Esophagus muscularis mucosa (tissue), 4 donors: ENCODE measurements around the gene C19orf47. TPM values are rescaled to one million over a fixed set of nuclear protein-coding genes. Genes with fewer than 3 reads are reported as not detected.

Experiments
- DNase-seq: peaks from one replicate; pipeline ENCODE4 v3.0.0-alpha.2; 2017; ENCODE audit errors: extremely low spot score
- H3K27ac ChIP-seq, 4 donors: fragments of 200-600 bp; sonication (generic); replicated peaks in 1 of 4; 1 replicate in 3 of 4; 2 replicates in 1 of 4; pipeline ENCODE4 v1.5.1; 2016 to 2019; ENCODE audit warnings: mild to moderate bottlenecking in 1 of 4
- H3K27me3 ChIP-seq, 4 donors: fragments of 200-600 bp; sonication (generic); one replicate each; pipeline versions ENCODE4 v1.5.1 to v1.6.0; 2016 to 2019
- H3K36me3 ChIP-seq, 4 donors: fragments of 200-600 bp; sonication (generic); one replicate each; pipeline ENCODE4 v1.5.1; 2016 to 2019
- H3K4me1 ChIP-seq, 4 donors: fragments of 200-600 bp; sonication (generic); one replicate each; pipeline ENCODE4 v1.5.1; 2016 to 2019
- H3K4me3 ChIP-seq, 4 donors: fragments of 200-600 bp; sonication (generic); 1 replicate in 2 of 4; 2 replicates in 2 of 4; pipeline ENCODE4 v1.5.1; 2016 to 2019; ENCODE audit warnings: mild to moderate bottlenecking in 4 of 4, moderate library complexity in 1 of 4
- H3K9me3 ChIP-seq, 4 donors: fragments of 200-600 bp; sonication (generic); 1 replicate in 3 of 4; 2 replicates in 1 of 4; pipeline ENCODE4 v1.5.1; 2016 to 2019
- EP300 ChIP-seq: sonication (generic); formaldehyde crosslinking; IDR thresholded peaks from one replicate; pipeline ENCODE4 v1.6.1; 2017; ENCODE audit warnings: antibody characterized with exemption
- POLR2A ChIP-seq: fragments of 450-650 bp; IDR thresholded peaks from one replicate; pipeline ENCODE4 v1.6.1; 2017; ENCODE audit warnings: antibody characterized with exemption, moderate library complexity, mild to moderate bottlenecking, low read depth
- POLR2AphosphoS5 ChIP-seq, 2 donors: sonication (generic); formaldehyde crosslinking; IDR thresholded peaks; one replicate each; pipeline ENCODE4 v1.6.1; 2017; ENCODE audit warnings: antibody characterized with exemption in 2 of 2
- WGBS: methylation state at CpG from one replicate; pipeline ENCODE4 v1.1.5; 2018; 5-methylcytosine and 5-hydroxymethylcytosine counted together
- intact Hi-C: fragments of 100-400 bp; cut with DNase I; formaldehyde crosslinking; loops from one replicate; pipeline ENCODE4 v1.15.1; 2023
- total RNA-seq, 4 donors: library from RNA; depleted of rRNA; stranded (reverse); fragments of >200 nt; gene quantifications; one replicate each; pipeline versions ENCODE4 v1.1.0 to v1.2.1, GENCODE V29; 2016
- TF ChIP-seq, protein P1 (sequence below), 3 experiments: fragments of 200-600 bp in 2 of 3; fragments of 450-650 bp in 1 of 3; sonication (generic) in 2 of 3; IDR thresholded peaks; one replicate each; pipeline ENCODE4 v1.5.1; 2017 to 2019; ENCODE audit warnings: antibody characterized with exemption in 3 of 3, mild to moderate bottlenecking in 2 of 3, moderate library complexity in 1 of 3

C19orf47 gene
- total RNA-seq, 4 donors from 2014 or later = 17.9 to 42.6 (median 26.8) TPM

DNA sequence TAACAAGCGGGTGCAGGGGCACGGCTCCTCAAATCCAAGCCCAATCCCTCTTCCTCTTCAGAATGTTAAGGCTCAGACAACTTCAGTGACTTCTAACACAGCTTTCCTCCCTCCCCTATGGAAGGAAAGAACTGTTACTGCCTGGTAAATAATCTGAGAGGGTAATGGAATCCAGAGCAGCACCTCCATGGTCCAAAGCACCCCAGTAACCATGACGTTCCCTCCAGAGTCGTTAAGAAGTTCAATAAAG is 64.0 kb downstream of the C19orf47 start:
- Histone ChIP-seq H3K4me1 (peaks cover 49 to 65% (median 62%) of the 10 kb centered on the region in 4 donors), H3K9me3 (no peaks in the 10 kb centered on the region), H3K4me3 (peak overlapping the region; percentile 73 to 98 (median 85)), H3K36me3 (no peaks in the 10 kb centered on the region), H3K27ac (peak overlapping the region; percentile 95 to 97 (median 96)), H3K27me3 (no peaks in the 10 kb centered on the region)
- TF ChIP-seq, protein P1, sequence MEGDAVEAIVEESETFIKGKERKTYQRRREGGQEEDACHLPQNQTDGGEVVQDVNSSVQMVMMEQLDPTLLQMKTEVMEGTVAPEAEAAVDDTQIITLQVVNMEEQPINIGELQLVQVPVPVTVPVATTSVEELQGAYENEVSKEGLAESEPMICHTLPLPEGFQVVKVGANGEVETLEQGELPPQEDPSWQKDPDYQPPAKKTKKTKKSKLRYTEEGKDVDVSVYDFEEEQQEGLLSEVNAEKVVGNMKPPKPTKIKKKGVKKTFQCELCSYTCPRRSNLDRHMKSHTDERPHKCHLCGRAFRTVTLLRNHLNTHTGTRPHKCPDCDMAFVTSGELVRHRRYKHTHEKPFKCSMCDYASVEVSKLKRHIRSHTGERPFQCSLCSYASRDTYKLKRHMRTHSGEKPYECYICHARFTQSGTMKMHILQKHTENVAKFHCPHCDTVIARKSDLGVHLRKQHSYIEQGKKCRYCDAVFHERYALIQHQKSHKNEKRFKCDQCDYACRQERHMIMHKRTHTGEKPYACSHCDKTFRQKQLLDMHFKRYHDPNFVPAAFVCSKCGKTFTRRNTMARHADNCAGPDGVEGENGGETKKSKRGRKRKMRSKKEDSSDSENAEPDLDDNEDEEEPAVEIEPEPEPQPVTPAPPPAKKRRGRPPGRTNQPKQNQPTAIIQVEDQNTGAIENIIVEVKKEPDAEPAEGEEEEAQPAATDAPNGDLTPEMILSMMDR (IDR thresholded peaks at IDR 0.05) = no peak
- TF ChIP-seq EP300 (no peak), POLR2A (no peak), POLR2AphosphoS5 (IDR thresholded peaks at IDR 0.05) (no peak)
- 4% methylated on average over 4 of the region's 4 CpGs for WGBS
- intact Hi-C loops = no loop called here
- no peak for DNase-seq

DNA sequence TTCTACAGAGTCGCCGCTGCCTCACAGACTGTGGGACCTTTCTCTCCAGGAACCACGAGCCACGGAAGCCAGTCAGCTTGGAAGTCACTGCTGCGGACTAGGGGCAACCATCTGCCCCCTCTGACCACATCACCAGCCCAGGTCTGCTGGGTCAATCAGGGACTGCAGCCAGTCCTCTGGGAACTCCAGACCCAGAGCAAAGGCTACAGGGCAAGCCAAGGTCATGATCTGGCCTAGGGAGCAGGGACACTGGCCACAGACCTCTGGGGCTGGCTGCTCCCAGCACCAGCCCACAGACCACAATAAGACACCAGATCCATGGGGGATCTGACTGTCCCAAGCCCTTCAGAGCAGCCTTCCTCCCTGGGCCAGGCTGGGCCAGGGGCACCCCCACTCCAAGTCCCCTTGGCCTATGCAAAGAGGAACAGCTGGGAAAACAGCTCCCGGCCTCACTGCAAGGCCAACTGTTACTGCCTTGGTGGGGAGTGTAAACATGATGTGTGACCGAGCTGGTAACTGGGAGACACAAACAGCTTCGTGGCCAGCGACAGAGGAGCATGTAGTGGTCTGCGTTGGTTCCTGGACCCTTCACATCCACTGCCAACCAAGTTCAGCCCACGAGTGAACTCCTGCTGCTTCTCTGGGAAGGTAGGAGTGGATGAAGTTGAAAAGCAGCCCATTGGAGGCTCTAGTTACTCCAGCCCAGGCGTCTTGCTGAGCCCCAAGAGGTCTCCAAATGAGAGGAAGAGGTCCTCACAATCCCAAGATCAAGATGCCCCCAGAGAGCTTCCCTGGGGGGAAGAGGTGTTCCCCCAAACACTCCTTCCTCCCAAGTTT is 64.6 kb downstream of the C19orf47 start:
- peaks cover 54 to 70% (median 67%) of the 10 kb centered on the region in 4 donors for H3K4me1 ChIP-seq
- 32% methylated on average over 6 of the region's 12 CpGs for WGBS
- H3K27ac ChIP-seq = peak overlapping the region; percentile 95 to 97 (median 96)
- intact Hi-C loops = no loop called here
- DNase-seq = no peak
- H3K27me3 ChIP-seq = no peaks in the 10 kb centered on the region
- peak overlapping the region; percentile 73 to 98 (median 85) for H3K4me3 ChIP-seq
- TF ChIP-seq POLR2A = no peak
- no peak for TF ChIP-seq POLR2AphosphoS5 (IDR thresholded peaks at IDR 0.05)
- no peak for TF ChIP-seq EP300
- TF ChIP-seq, protein P1 (IDR thresholded peaks at IDR 0.05) = no peak
- no peaks in the 10 kb centered on the region for H3K9me3 ChIP-seq
- H3K36me3 ChIP-seq = no peaks in the 10 kb centered on the region

DNA sequence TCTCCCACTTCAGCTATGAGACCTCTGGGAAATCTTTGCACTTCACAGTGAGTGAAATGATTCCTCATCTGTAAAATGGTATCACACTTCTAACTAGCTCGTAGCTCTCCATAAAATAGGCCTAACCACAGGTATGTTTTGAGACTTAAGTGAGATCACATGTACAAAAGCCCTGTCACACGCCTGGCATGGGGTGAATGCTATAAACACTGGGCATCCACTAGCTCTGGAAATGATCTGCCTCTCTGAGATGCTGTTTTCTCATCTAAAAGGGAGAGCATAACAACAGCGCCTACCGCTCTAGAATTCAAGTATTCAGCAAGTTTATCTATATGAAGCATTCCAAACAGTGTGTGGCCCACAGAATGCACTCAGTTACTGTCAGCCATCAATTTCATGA is 65.3 kb downstream of the C19orf47 start:
- Histone ChIP-seq H3K4me3 (no peak overlapping the region), H3K27me3 (no peaks in the 10 kb centered on the region), H3K4me1 (peaks cover 61 to 77% (median 74%) of the 10 kb centered on the region in 4 donors), H3K36me3 (no peaks in the 10 kb centered on the region), H3K27ac (peak overlapping the region in 3 of 4 donors; percentile 95 to 97 (median 97)), H3K9me3 (no peaks in the 10 kb centered on the region)
- TF ChIP-seq EP300 (no peak), POLR2AphosphoS5 (IDR thresholded peaks at IDR 0.05) (no peak), POLR2A (no peak)
- TF ChIP-seq, protein P1 (IDR thresholded peaks at IDR 0.05) = no peak
- intact Hi-C loops = no loop called here
- DNase-seq = no peak
- WGBS = 79% methylated on average over 4 of the region's 4 CpGs

DNA sequence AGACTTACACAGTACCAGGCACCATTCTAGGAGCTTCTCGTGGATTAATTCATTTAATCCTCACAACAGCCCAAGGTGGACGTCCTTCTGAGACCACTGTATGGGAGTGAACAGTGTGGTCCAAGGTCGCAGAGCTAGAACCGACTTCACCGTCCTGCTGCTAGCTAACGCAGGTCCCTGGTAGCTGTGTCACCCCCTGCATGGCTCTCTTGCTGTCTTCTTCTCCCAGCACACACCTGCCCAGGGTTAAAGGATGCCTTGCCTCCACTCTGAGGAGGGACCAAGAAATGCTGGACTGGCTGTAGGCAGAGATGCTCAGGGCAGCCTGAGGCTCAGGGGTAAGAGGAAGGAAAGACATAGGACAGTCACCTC is 66.0 kb downstream of the C19orf47 start:
- no peaks in the 10 kb centered on the region for H3K27me3 ChIP-seq
- DNase-seq = no peak
- no peak overlapping the region for H3K27ac ChIP-seq
- intact Hi-C loops = no loop called here
- TF ChIP-seq EP300 (no peak), POLR2A (no peak), POLR2AphosphoS5 (IDR thresholded peaks at IDR 0.05) (no peak)
- TF ChIP-seq, protein P1 (IDR thresholded peaks at IDR 0.05) = no peak
- no peaks in the 10 kb centered on the region for H3K9me3 ChIP-seq
- 84% methylated on average over 5 of the region's 6 CpGs for WGBS
- no peak overlapping the region for H3K4me3 ChIP-seq
- peaks cover 68 to 85% (median 81%) of the 10 kb centered on the region in 4 donors for H3K4me1 ChIP-seq
- no peaks in the 10 kb centered on the region for H3K36me3 ChIP-seq
